ENCODE measurements around the gene SNORC. TPM values are rescaled to one million over a fixed set of nuclear protein-coding genes. Genes with fewer than 3 reads are reported as not detected.

The SNORC gene
- total and polyA plus RNA-seq, 2 donors from 2014 or later: 2.7 to 3.3 TPM

GRCh38 chr2:232879618-232880494 is 9.8 kb downstream of the SNORC start:
- DNase-seq: peak in 1 of 5 donors; percentile 62
- Histone ChIP-seq H3K27ac (ENCODE audit: low read depth in 2 of 2, low read length in 2 of 2) (no peak overlapping the region), H3K4me1 (ENCODE audit: control insufficient read depth in 2 of 3, insufficient read depth in 2 of 3, low read depth in 1 of 3, low read length in 3 of 3) (peaks cover 0 to 2% (median 0%) of the 10 kb centered on the region in 3 donors), H3K4me3 (ENCODE audit: low read length in 3 of 3) (no peak overlapping the region), H3K27me3 (ENCODE audit: control insufficient read depth, insufficient read depth, low read length) (no peaks in the 10 kb centered on the region), H3K36me3 (ENCODE audit: control insufficient read depth in 2 of 3, insufficient read depth in 3 of 3, low read length in 3 of 3) (no peaks in the 10 kb centered on the region), H3K9me3 (ENCODE audit: control insufficient read depth in 2 of 3, insufficient read depth in 1 of 3, low read length in 3 of 3) (no peaks in the 10 kb centered on the region), H3K9ac (ENCODE audit: low read length in 3 of 3) (no peak overlapping the region)
- no peak for FAIRE-seq
- intact Hi-C loops (cut with DNase I): no loop called here
- TF ChIP-seq, protein P1, sequence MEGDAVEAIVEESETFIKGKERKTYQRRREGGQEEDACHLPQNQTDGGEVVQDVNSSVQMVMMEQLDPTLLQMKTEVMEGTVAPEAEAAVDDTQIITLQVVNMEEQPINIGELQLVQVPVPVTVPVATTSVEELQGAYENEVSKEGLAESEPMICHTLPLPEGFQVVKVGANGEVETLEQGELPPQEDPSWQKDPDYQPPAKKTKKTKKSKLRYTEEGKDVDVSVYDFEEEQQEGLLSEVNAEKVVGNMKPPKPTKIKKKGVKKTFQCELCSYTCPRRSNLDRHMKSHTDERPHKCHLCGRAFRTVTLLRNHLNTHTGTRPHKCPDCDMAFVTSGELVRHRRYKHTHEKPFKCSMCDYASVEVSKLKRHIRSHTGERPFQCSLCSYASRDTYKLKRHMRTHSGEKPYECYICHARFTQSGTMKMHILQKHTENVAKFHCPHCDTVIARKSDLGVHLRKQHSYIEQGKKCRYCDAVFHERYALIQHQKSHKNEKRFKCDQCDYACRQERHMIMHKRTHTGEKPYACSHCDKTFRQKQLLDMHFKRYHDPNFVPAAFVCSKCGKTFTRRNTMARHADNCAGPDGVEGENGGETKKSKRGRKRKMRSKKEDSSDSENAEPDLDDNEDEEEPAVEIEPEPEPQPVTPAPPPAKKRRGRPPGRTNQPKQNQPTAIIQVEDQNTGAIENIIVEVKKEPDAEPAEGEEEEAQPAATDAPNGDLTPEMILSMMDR (IDR thresholded peaks at IDR 0.05; ENCODE audit: borderline replicate concordance, extremely low read depth, insufficient read depth): no peak

DNA sequence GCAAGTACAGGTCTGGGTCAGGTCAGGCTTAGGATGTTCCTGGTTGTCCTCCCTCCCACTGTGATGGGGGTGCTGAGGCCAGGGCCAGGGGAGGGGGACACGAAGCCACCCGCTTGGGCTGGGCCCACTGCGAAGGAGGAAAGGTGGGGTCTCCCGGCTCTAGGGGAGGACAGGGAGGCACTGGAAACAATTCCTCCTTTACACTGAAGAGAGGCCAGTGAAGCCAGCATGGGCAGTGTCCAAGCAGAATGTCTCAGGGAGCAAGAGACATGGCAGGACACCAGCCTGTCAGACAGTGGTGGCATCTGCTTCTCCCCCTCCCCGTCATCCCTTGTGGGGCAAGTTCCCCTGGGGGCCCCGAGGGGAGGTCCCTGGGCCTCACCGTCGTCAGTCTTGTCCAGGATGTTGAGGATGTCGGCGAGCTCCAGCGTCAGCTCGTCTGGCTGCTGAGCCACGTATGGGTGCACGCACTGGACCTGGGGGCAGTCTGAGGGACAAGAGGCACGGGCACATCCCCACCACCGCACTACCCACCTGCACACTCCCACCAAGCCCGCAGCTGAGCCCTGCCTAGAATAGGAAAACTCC is 10.8 kb downstream of the SNORC start:
- FAIRE-seq (no peak), DNase-seq (no peak)
- Histone ChIP-seq H3K36me3 (ENCODE audit: control insufficient read depth in 2 of 3, insufficient read depth in 3 of 3, low read length in 3 of 3) (no peaks in the 10 kb centered on the region), H3K9ac (ENCODE audit: low read length in 3 of 3) (no peak overlapping the region), H3K9me3 (ENCODE audit: control insufficient read depth in 2 of 3, insufficient read depth in 1 of 3, low read length in 3 of 3) (no peaks in the 10 kb centered on the region), H3K4me1 (ENCODE audit: control insufficient read depth in 2 of 3, insufficient read depth in 2 of 3, low read depth in 1 of 3, low read length in 3 of 3) (no peaks in the 10 kb centered on the region), H3K27me3 (ENCODE audit: control insufficient read depth, insufficient read depth, low read length) (no peaks in the 10 kb centered on the region), H3K4me3 (ENCODE audit: low read length in 3 of 3) (no peak overlapping the region), H3K27ac (ENCODE audit: low read depth in 2 of 2, low read length in 2 of 2) (no peak overlapping the region)
- intact Hi-C loops (cut with DNase I): no loop called here
- TF ChIP-seq, protein P1 (IDR thresholded peaks at IDR 0.05; ENCODE audit: borderline replicate concordance, extremely low read depth, insufficient read depth): no peak

- H3K27me3 ChIP-seq (ENCODE audit: control insufficient read depth, insufficient read depth, low read length): no peaks in the 10 kb centered on the region
- intact Hi-C loops (cut with DNase I): no loop called here
- TF ChIP-seq, protein P1 (IDR thresholded peaks at IDR 0.05; ENCODE audit: borderline replicate concordance, extremely low read depth, insufficient read depth): no peak
- no peaks in the 10 kb centered on the region for H3K9me3 ChIP-seq (ENCODE audit: control insufficient read depth in 2 of 3, insufficient read depth in 1 of 3, low read length in 3 of 3)
- peaks cover 0 to 3% (median 0%) of the 10 kb centered on the region in 3 donors for H3K36me3 ChIP-seq (ENCODE audit: control insufficient read depth in 2 of 3, insufficient read depth in 3 of 3, low read length in 3 of 3)
- H3K4me1 ChIP-seq (ENCODE audit: control insufficient read depth in 2 of 3, insufficient read depth in 2 of 3, low read depth in 1 of 3, low read length in 3 of 3): no peaks in the 10 kb centered on the region
- FAIRE-seq (no peak), DNase-seq (no peak)
- no peak overlapping the region for H3K4me3 ChIP-seq (ENCODE audit: low read length in 3 of 3)
- no peak overlapping the region for H3K27ac ChIP-seq (ENCODE audit: low read depth in 2 of 2, low read length in 2 of 2)
- H3K9ac ChIP-seq (ENCODE audit: low read length in 3 of 3): no peak overlapping the region
Observed at GRCh38 chr2:232882085-232882484, 12.0 kb downstream of the SNORC start.
